A549 (cell line): ENCODE data around the gene LGALS14. TPM values are rescaled to one million over a fixed set of nuclear protein-coding genes. Genes with fewer than 3 reads are reported as not detected.
A peak's percentile ranks its signal among the peaks of the same experiment; 100 is the strongest.
"Not testable (repeated sequence)": the region's sequence is repeated elsewhere in the genome, so short reads cannot be mapped to it uniquely, and the experiment has no call there.

ENCODE experiments used
- ATAC-seq, 2 experiments: fragments of 200-7000 bp in 1 of 2; fragments of >200 bp in 1 of 2; cut with Nextera tagmentation in 1 of 2; cut with Tn5 transposase in 1 of 2; 3 replicates each; pipeline versions ENCODE4 v1.8.0 to v1.9.1; 2018 to 2020; ENCODE audit warnings: mild to moderate bottlenecking in 1 of 2, moderate library complexity in 1 of 2
- CTCF ChIA-PET: fragments of 300-600 bp; sonication (Branson Sonifier 250); formaldehyde crosslinking; extraction: SDS; loops from one replicate; lab custom pipeline; 2021; ENCODE audit warnings: antibody characterized with exemption, inconsistent platforms; lab: Yijun Ruan, JAX
- POLR2A ChIA-PET: fragments of 350-600 bp; formaldehyde crosslinking; extraction: SDS; loops from one replicate; lab custom pipeline; 2021; ENCODE audit warnings: antibody characterized with exemption, inconsistent platforms; lab: Yijun Ruan, JAX
- DNase-seq, 2 experiments: peaks; one replicate each; pipeline versions ENCODE4 v3.0.0 to v3.0.0-alpha.2; 2011 to 2016; ENCODE audit warnings: low read depth in 1 of 2, low spot score in 1 of 2
- FAIRE-seq: peaks from 2 replicates; lab custom pipeline; 2011; peaks lifted over from hg19 to GRCh38; lab: Jason Lieb, UNC
- H3K27ac ChIP-seq, 2 experiments: fragments of >200 bp; sonication (Bioruptor Twin); formaldehyde crosslinking; 3 replicates each; pipeline ENCODE4 v1.5.1; 2016 to 2017
- H3K4me1 ChIP-seq: fragments of >200 bp; sonication (Bioruptor Twin); formaldehyde crosslinking; 3 replicates; pipeline ENCODE4 v1.6.1; 2016
- H3K4me2 ChIP-seq: fragments of >200 bp; sonication (Bioruptor Twin); formaldehyde crosslinking; 3 replicates; pipeline ENCODE4 v1.6.1; 2016
- H3K4me3 ChIP-seq: fragments of >200 bp; sonication (Bioruptor Twin); formaldehyde crosslinking; 3 replicates; pipeline ENCODE4 v1.5.1; 2016
- H3K9me3 ChIP-seq: fragments of >200 bp; sonication (Bioruptor Twin); formaldehyde crosslinking; 3 replicates; pipeline ENCODE4 v1.6.1; 2016
- BHLHE40 ChIP-seq: IDR thresholded peaks from 2 replicates; pipeline ENCODE4 v1.6.1; 2012; ENCODE audit warnings: low read depth, low read length, inconsistent platforms
- CEBPB ChIP-seq, 2 experiments: fragments of >200 bp in 1 of 2; sonication (Bioruptor Twin) in 1 of 2; formaldehyde crosslinking in 1 of 2; IDR thresholded peaks; 2 replicates each; pipeline ENCODE4 v1.6.1; 2012 to 2016
- FOXS1 ChIP-seq: fragments of 250-450 bp; sonication (Bioruptor Pico); IDR thresholded peaks from 2 replicates; pipeline ENCODE4 v1.5.0; 2020; ENCODE audit warnings: mild to moderate bottlenecking, moderate library complexity
- GATA3 ChIP-seq: IDR thresholded peaks from 2 replicates; pipeline ENCODE4 v1.6.1; 2012; ENCODE audit warnings: borderline replicate concordance
- HOXA7 ChIP-seq: fragments of 250-450 bp; sonication (Bioruptor Pico); IDR thresholded peaks from 2 replicates; pipeline ENCODE4 v1.5.0; 2020; ENCODE audit warnings: mild to moderate bottlenecking, moderate library complexity
- HOXB13 ChIP-seq: fragments of 250-450 bp; sonication (Bioruptor Pico); IDR thresholded peaks from 2 replicates; pipeline ENCODE4 v1.5.0; 2020; ENCODE audit warnings: low read depth, mild to moderate bottlenecking, moderate library complexity
- HOXB5 ChIP-seq: fragments of 250-450 bp; sonication (Bioruptor Pico); IDR thresholded peaks from 2 replicates; pipeline ENCODE4 v1.5.0; 2020; ENCODE audit warnings: mild to moderate bottlenecking, moderate library complexity
- JUN ChIP-seq, 2 experiments: fragments of >200 bp; sonication (Bioruptor Twin); formaldehyde crosslinking; IDR thresholded peaks; 2 replicates in 1 of 2; 3 replicates in 1 of 2; pipeline ENCODE4 v1.6.1; 2016 to 2017
- KDM5A ChIP-seq: fragments of 200-600 bp; sonication (generic); IDR thresholded peaks from 2 replicates; pipeline ENCODE4 v1.6.1; 2016; ENCODE audit warnings: antibody characterized with exemption, mild to moderate bottlenecking
- NFE2L2 ChIP-seq: fragments of 150-350 bp; conservative IDR thresholded peaks from 2 replicates; pipeline ENCODE4 v1.6.1; 2014; ENCODE audit warnings: low read length
- NR3C1 ChIP-seq: fragments of >200 bp; sonication (Bioruptor Twin); formaldehyde crosslinking; IDR thresholded peaks from 3 replicates; pipeline ENCODE4 v1.6.1; 2017
- RARB ChIP-seq: fragments of 250-450 bp; sonication (Bioruptor Pico); IDR thresholded peaks from 2 replicates; pipeline ENCODE4 v1.8.0; 2021; ENCODE audit warnings: mild to moderate bottlenecking, moderate library complexity
- RCOR1 ChIP-seq: fragments of 150-350 bp; IDR thresholded peaks from 2 replicates; pipeline ENCODE4 v1.6.1; 2014; ENCODE audit warnings: antibody characterized with exemption, low read length, low read depth
- RFX5 ChIP-seq: fragments of 450-650 bp; IDR thresholded peaks from 2 replicates; pipeline ENCODE4 v1.7.1; 2014; ENCODE audit warnings: antibody characterized with exemption, mild to moderate bottlenecking, moderate library complexity
- RNF2 ChIP-seq: fragments of 200-600 bp; sonication (generic); IDR thresholded peaks from 2 replicates; pipeline ENCODE4 v1.6.1; 2016; ENCODE audit warnings: low read depth, mild to moderate bottlenecking, antibody characterized with exemption, moderate library complexity, borderline replicate concordance
- ZFP36 ChIP-seq: fragments of 450-650 bp; IDR thresholded peaks from 2 replicates; pipeline ENCODE4 v1.6.1; 2014; ENCODE audit warnings: borderline replicate concordance; ENCODE audit not compliant: partially characterized antibody
- ZSCAN20 ChIP-seq: fragments of 250-450 bp; sonication (Bioruptor Pico); IDR thresholded peaks from 2 replicates; pipeline ENCODE4 v1.8.0; 2022; ENCODE audit warnings: mild to moderate bottlenecking, moderate library complexity
- WGBS: methylation state at CpG from one replicate; pipeline ENCODE4 v1.1.6; 2017; ENCODE audit errors: missing lambda C conversion rate; 5-methylcytosine and 5-hydroxymethylcytosine counted together
- polyA plus RNA-seq, 4 experiments: library from polyadenylated mRNA; depleted of rRNA in 3 of 4; stranded (reverse); fragments of >200 nt; fragmentation: RNase III in 1 of 4; extraction: RNeasy Plus Mini Kit Qiagen cat#74134 plus additional on column Dnase treatment in 1 of 4; gene quantifications; 2 replicates in 3 of 4; 3 replicates in 1 of 4; pipeline ENCODE4 v1.2.3, GENCODE V29; 2011 to 2017
- TF ChIP-seq, protein P1 (sequence below): fragments of 250-450 bp; sonication (Bioruptor Pico); IDR thresholded peaks from 2 replicates; pipeline ENCODE4 v1.5.0; 2020; ENCODE audit warnings: low read depth, mild to moderate bottlenecking, moderate library complexity
- TF ChIP-seq, protein P2 (sequence below): fragments of 150-350 bp; IDR thresholded peaks from 2 replicates; pipeline ENCODE4 v1.6.1; 2014; ENCODE audit warnings: low read depth, mild to moderate bottlenecking, low read length
- TF ChIP-seq, protein P3 (sequence below): IDR thresholded peaks from 2 replicates; pipeline ENCODE4 v1.6.1; 2012
- TF ChIP-seq, protein P4 (sequence below): fragments of >200 bp; sonication (Bioruptor Twin); formaldehyde crosslinking; IDR thresholded peaks from 3 replicates; pipeline ENCODE4 v1.6.1; 2016
- TF ChIP-seq, protein P5 (sequence below): fragments of >200 bp; sonication (Bioruptor Twin); formaldehyde crosslinking; IDR thresholded peaks from 3 replicates; pipeline ENCODE4 v1.5.1; 2016

LGALS14 gene
- polyA plus RNA-seq, 2 of the 4 experiments (the other 2 are of a cell fraction), result not detected

DNA sequence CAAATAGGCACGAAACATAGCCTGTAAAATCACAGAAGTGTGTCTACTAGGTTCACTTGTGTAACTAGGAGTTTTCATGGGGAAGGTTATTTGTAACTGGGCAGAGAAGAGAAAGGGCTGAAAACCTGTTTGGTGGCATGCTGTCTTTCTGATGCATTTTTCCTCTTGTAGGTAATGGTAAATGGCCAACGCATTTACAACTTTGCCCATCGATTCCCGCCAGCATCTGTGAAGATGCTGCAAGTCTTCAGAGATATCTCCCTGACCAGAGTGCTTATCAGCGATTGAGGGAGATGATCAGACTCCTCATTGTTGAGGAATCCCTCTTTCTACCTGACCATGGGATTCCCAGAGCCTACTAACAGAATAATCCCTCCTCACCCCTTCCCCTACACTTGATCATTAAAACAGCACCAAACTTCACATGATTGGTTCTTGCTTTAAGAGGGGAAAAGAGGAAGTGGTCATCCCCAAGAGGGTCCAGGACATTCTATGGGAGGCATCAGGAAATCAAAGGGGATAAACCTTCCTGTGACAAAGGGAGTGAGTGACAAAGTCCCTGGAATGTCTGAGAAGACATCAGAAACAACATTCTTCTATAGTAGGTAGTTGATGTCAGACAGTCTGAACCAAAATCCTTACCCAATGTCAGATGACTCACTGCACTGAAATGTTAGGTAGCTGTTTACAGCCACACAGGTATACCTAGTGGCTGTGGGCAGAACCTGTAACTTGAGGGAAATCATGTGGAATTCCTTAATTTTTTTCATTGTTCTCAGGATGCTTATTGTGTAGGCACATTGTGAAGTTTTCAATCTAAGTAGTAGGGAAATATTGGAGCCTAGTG is 5.0 kb downstream of the LGALS14 start:
- ATAC-seq (no peak), FAIRE-seq (peak; percentile 89), DNase-seq (no peak)
- no peak overlapping the region for H3K4me3 ChIP-seq
- CTCF ChIA-PET, result interaction anchor here (1.0 kb wide), 2 partner anchors 36 to 135 kb away, joined by 3 read pairs; no protein-coding TSS in a partner anchor
- H3K27ac ChIP-seq, result no peak overlapping the region
- WGBS, result 29% methylated on average over 5 of the region's 5 CpGs
- no peak overlapping the region for H3K4me2 ChIP-seq
- H3K4me1 ChIP-seq, result no peaks in the 10 kb centered on the region
- TF ChIP-seq HOXA7 (CRISPR knock-in tag), result no peak
- TF ChIP-seq, protein P1, sequence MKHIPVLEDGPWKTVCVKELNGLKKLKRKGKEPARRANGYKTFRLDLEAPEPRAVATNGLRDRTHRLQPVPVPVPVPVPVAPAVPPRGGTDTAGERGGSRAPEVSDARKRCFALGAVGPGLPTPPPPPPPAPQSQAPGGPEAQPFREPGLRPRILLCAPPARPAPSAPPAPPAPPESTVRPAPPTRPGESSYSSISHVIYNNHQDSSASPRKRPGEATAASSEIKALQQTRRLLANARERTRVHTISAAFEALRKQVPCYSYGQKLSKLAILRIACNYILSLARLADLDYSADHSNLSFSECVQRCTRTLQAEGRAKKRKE (CRISPR knock-in tag), result no peak
- POLR2A ChIA-PET, result no interaction called here
- no peaks in the 10 kb centered on the region for H3K9me3 ChIP-seq

DNA sequence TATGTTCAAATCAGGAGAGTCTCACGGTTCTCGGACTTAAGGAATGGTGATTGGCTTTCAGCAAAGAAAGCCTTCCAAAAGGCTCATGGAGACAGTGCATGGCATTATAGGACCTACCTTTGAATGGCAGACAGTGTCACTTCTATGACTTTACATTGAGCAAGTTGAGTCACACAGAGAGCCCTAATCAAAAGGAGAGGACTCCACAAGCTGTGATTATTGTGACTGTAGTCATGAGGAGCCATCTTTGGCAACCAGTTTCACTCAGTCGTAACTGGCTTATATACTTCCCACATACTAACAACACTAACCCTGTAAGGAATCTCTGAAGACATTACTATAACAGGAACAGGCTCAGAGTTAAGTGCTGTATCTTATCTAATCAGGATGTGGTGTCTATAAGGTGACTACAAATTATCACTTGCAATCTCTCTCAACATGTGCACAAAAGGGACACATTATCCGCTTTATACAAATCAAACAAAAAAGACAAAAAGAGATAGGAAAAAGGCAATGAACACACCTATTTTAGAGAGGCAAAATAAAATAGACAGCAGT is 6.1 kb downstream of the LGALS14 start:
- Histone ChIP-seq H3K27ac (no peak overlapping the region), H3K4me1 (no peaks in the 10 kb centered on the region), H3K9me3 (no peaks in the 10 kb centered on the region; the same call in 2 of the 3 replicates)
- no peak for DNase-seq
- ChIA-PET POLR2A (no interaction called here), CTCF (interaction anchor here (1.0 kb wide), 1 partner anchor 37 kb away, joined by 3 read pairs; no protein-coding TSS in a partner anchor)
- ATAC-seq, result no peak
- no peak for TF ChIP-seq RNF2
- TF ChIP-seq, all 56 proteins: peak for 0
- WGBS, result 38% methylated on average over 4 of the region's 4 CpGs
- H3K4me2 ChIP-seq, result no peak overlapping the region
- FAIRE-seq, result peak; percentile 85
- H3K4me3 ChIP-seq, result no peak overlapping the region

DNA sequence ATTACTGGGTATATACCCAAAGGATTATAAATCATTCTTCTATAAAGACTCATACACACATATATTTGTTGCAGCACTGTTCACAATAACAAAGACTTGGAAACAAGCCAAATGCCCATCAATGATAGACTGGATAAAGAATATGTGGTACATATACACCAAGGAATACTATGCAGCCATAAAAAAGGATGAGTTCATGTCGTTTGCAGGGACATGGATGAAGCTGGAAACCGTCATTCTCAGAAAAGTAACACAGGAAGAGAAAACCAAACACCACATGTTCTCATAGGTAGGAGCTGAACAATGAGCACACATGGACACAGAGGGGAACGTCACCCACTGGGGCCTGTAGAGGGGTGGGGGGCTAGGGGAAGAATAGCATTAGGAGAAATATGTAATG is 15.9 kb downstream of the LGALS14 start:
- ATAC-seq, H3K4me3 ChIP-seq, POLR2A ChIA-PET, H3K27ac ChIP-seq, FAIRE-seq, DNase-seq, H3K4me1 ChIP-seq, H3K4me2 ChIP-seq: not testable (repeated sequence)
- 2% methylated on average over 3 of the region's 3 CpGs for WGBS
- CTCF ChIA-PET, result interaction anchor here (0.9 to 1.8 kb wide), 3 partner anchors 11 to 48 kb away, joined by 3 to 9 read pairs (median 3); no protein-coding TSS in a partner anchor
- H3K9me3 ChIP-seq, result peaks cover 11% of the 10 kb centered on the region

DNA sequence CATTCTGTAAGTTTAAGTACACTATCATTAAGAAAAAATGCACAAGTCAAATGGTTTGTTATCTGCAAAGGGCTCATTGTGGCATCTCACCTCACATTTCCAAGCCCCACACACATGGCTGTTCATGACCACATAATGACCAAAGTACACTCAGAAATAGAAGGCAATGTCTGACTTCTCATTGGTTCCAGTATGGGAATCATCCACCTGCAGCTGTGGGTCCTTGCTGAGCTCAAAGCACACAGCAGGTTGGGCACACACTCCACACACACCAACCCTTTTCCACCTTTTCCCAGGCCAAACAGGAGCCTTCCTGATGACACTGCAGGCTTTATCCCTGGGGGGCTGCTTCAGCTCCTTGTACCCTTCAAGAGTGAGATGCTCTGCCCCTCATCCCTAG is 21.7 kb downstream of the LGALS14 start:
- no peak overlapping the region for H3K27ac ChIP-seq
- TF ChIP-seq, protein P2, sequence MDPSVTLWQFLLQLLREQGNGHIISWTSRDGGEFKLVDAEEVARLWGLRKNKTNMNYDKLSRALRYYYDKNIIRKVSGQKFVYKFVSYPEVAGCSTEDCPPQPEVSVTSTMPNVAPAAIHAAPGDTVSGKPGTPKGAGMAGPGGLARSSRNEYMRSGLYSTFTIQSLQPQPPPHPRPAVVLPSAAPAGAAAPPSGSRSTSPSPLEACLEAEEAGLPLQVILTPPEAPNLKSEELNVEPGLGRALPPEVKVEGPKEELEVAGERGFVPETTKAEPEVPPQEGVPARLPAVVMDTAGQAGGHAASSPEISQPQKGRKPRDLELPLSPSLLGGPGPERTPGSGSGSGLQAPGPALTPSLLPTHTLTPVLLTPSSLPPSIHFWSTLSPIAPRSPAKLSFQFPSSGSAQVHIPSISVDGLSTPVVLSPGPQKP, result no peak
- TF ChIP-seq KDM5A, result no peak
- TF ChIP-seq, protein P3, sequence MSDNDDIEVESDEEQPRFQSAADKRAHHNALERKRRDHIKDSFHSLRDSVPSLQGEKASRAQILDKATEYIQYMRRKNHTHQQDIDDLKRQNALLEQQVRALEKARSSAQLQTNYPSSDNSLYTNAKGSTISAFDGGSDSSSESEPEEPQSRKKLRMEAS, result no peak
- no peak for TF ChIP-seq BHLHE40
- no peak for TF ChIP-seq GATA3
- TF ChIP-seq RARB (CRISPR knock-in tag), result no peak
- TF ChIP-seq FOXS1 (CRISPR knock-in tag), result no peak
- TF ChIP-seq RFX5, result no peak
- TF ChIP-seq ZSCAN20 (CRISPR knock-in tag), result no peak
- TF ChIP-seq, protein P4, sequence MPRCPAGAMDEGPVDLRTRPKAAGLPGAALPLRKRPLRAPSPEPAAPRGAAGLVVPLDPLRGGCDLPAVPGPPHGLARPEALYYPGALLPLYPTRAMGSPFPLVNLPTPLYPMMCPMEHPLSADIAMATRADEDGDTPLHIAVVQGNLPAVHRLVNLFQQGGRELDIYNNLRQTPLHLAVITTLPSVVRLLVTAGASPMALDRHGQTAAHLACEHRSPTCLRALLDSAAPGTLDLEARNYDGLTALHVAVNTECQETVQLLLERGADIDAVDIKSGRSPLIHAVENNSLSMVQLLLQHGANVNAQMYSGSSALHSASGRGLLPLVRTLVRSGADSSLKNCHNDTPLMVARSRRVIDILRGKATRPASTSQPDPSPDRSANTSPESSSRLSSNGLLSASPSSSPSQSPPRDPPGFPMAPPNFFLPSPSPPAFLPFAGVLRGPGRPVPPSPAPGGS, result no peak
- no peak for TF ChIP-seq RCOR1
- TF ChIP-seq ZFP36, result no peak
- TF ChIP-seq NR3C1, result no peak
- TF ChIP-seq, protein P1 (CRISPR knock-in tag), result no peak
- TF ChIP-seq, protein P5, sequence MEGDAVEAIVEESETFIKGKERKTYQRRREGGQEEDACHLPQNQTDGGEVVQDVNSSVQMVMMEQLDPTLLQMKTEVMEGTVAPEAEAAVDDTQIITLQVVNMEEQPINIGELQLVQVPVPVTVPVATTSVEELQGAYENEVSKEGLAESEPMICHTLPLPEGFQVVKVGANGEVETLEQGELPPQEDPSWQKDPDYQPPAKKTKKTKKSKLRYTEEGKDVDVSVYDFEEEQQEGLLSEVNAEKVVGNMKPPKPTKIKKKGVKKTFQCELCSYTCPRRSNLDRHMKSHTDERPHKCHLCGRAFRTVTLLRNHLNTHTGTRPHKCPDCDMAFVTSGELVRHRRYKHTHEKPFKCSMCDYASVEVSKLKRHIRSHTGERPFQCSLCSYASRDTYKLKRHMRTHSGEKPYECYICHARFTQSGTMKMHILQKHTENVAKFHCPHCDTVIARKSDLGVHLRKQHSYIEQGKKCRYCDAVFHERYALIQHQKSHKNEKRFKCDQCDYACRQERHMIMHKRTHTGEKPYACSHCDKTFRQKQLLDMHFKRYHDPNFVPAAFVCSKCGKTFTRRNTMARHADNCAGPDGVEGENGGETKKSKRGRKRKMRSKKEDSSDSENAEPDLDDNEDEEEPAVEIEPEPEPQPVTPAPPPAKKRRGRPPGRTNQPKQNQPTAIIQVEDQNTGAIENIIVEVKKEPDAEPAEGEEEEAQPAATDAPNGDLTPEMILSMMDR, result no peak
- TF ChIP-seq HOXB5 (CRISPR knock-in tag), result no peak
- no peak for TF ChIP-seq JUN (IDR thresholded peaks at IDR 0.05)
- no peak for TF ChIP-seq NFE2L2
- TF ChIP-seq CEBPB (IDR thresholded peaks at IDR 0.05), result no peak
- no peak for TF ChIP-seq HOXB13 (CRISPR knock-in tag)
- H3K4me1 ChIP-seq, result no peaks in the 10 kb centered on the region
- peaks cover under 1% of the 10 kb centered on the region; the same call in 1 of the 3 replicates for H3K9me3 ChIP-seq
- ATAC-seq, result no peak
- ChIA-PET CTCF (no interaction called here), POLR2A (no interaction called here)
- no peak overlapping the region for H3K4me2 ChIP-seq
- no peak overlapping the region for H3K4me3 ChIP-seq
- FAIRE-seq, result no peak
- DNase-seq, result no peak
